Type B pancreatic cell (in vitro differentiated cells): ENCODE data around the gene LIME1. TPM values are rescaled to one million over a fixed set of nuclear protein-coding genes. Genes with fewer than 3 reads are reported as not detected.

Source experiments
- DNase-seq: peaks from one replicate; pipeline ENCODE4 v3.0.0; 2021; ENCODE audit warnings: mixed read lengths; ENCODE audit not compliant: unreplicated experiment; ENCODE audit errors: extremely low spot score
- H3K27ac Mint-ChIP-seq: 2 replicates; pipeline ENCODE4 v1.8.0; 2021; ENCODE audit warnings: mild to moderate bottlenecking, mixed read lengths
- H3K27me3 Mint-ChIP-seq: 2 replicates; pipeline ENCODE4 v1.8.0; 2021; ENCODE audit warnings: mixed read lengths
- H3K36me3 Mint-ChIP-seq: 2 replicates; pipeline ENCODE4 v1.8.0; 2021; ENCODE audit warnings: mixed read lengths
- H3K4me1 Mint-ChIP-seq: one replicate; pipeline ENCODE4 v1.8.0; 2021; ENCODE audit warnings: mixed read lengths; ENCODE audit not compliant: unreplicated experiment
- H3K4me3 Mint-ChIP-seq: 2 replicates; pipeline ENCODE4 v1.8.0; 2021; ENCODE audit warnings: mild to moderate bottlenecking, mixed read lengths
- H3K9me3 Mint-ChIP-seq: 2 replicates; pipeline ENCODE4 v1.8.0; 2021; ENCODE audit warnings: mixed read lengths
- CTCF ChIP-seq: fragments of 200-600 bp; sonication (generic); conservative IDR thresholded peaks from 2 replicates; pipeline ENCODE4 v1.5.0; 2021; ENCODE audit warnings: antibody characterized with exemption, mild to moderate bottlenecking
- total RNA-seq: library from RNA; stranded (reverse); gene quantifications from 2 replicates; pipeline ENCODE4 v1.2.1, GENCODE V29; 2021; ENCODE audit warnings: low replicate concordance

LIME1 gene
- total RNA-seq, 1 donor from 2014 or later: 11.3 TPM

- DNase-seq: no peak
- TF ChIP-seq CTCF: no peak
- H3K27me3 Mint-ChIP-seq: no peaks in the 10 kb centered on the region
- H3K36me3 Mint-ChIP-seq: no peaks in the 10 kb centered on the region
- no peak overlapping the region for H3K27ac Mint-ChIP-seq
- no peaks in the 10 kb centered on the region for H3K9me3 Mint-ChIP-seq
- H3K4me1 Mint-ChIP-seq: no peaks in the 10 kb centered on the region
- no peak overlapping the region for H3K4me3 Mint-ChIP-seq
These were observed 39.1 kb upstream of the LIME1 start for GRCh38 chr20:63697357-63697867.

- no peaks in the 10 kb centered on the region for H3K36me3 Mint-ChIP-seq
- H3K27me3 Mint-ChIP-seq: no peaks in the 10 kb centered on the region
- no peaks in the 10 kb centered on the region for H3K4me1 Mint-ChIP-seq
- H3K9me3 Mint-ChIP-seq: no peaks in the 10 kb centered on the region
- H3K27ac Mint-ChIP-seq: no peak overlapping the region
- H3K4me3 Mint-ChIP-seq: peak overlapping the region; percentile 31
- no peak for TF ChIP-seq CTCF
- DNase-seq: no peak
These were observed 38.5 kb upstream of the LIME1 start for GRCh38 chr20:63697868-63698545.

GRCh38 chr20:63698739-63699465, 37.6 kb upstream of the LIME1 start:
- no peak for DNase-seq
- Mint-ChIP-seq H3K27ac (no peak overlapping the region), H3K4me3 (no peak overlapping the region), H3K9me3 (no peaks in the 10 kb centered on the region), H3K36me3 (no peaks in the 10 kb centered on the region), H3K4me1 (no peaks in the 10 kb centered on the region), H3K27me3 (no peaks in the 10 kb centered on the region)
- TF ChIP-seq CTCF: no peak

- no peak overlapping the region for H3K27ac Mint-ChIP-seq
These were observed 36.8 kb upstream of the LIME1 start for GRCh38 chr20:63699466-63700198.

More at GRCh38 chr20:63699466-63700198, 36.8 kb upstream of the LIME1 start:
- DNase-seq: no peak
- Mint-ChIP-seq H3K36me3 (no peaks in the 10 kb centered on the region), H3K4me1 (no peaks in the 10 kb centered on the region), H3K9me3 (no peaks in the 10 kb centered on the region), H3K4me3 (no peak overlapping the region), H3K27me3 (no peaks in the 10 kb centered on the region)
- no peak for TF ChIP-seq CTCF
